ENCODE measurements around the gene GNG7.

The GNG7 gene

GRCh38 chr19:2640563-2641331 is 61.7 kb downstream of the GNG7 start:
- DNase-seq: no peak

GRCh38 chr19:2639999-2640398 is 62.5 kb downstream of the GNG7 start:
- no peak for DNase-seq

- no peak for DNase-seq
Observed at GRCh38 chr19:2638417-2638940, 64.0 kb downstream of the GNG7 start.

GRCh38 chr19:2636897-2637683 is 65.4 kb downstream of the GNG7 start:
- peak; percentile 60 for DNase-seq

- DNase-seq: no peak
Observed at GRCh38 chr19:2636141-2636896, 66.2 kb downstream of the GNG7 start.

GRCh38 chr19:2634960-2635359 is 67.5 kb downstream of the GNG7 start:
- DNase-seq: no peak

GRCh38 chr19:2634228-2634951 is 68.1 kb downstream of the GNG7 start:
- DNase-seq: no peak

- no peak for DNase-seq
Observed at GRCh38 chr19:2633693-2634075, 68.8 kb downstream of the GNG7 start.

GRCh38 chr19:2631213-2631821 is 71.2 kb downstream of the GNG7 start:
- no peak for DNase-seq

GRCh38 chr19:2630352-2631001 is 72.0 kb downstream of the GNG7 start:
- DNase-seq: no peak

- DNase-seq: no peak
Observed at GRCh38 chr19:2629491-2630351, 72.8 kb downstream of the GNG7 start.

GRCh38 chr19:2628597-2628996 is 73.9 kb downstream of the GNG7 start:
- DNase-seq: no peak

- no peak for DNase-seq
Observed at GRCh38 chr19:2627855-2628254, 74.6 kb downstream of the GNG7 start.

- no peak for DNase-seq
Observed at GRCh38 chr19:2627319-2627829, 75.1 kb downstream of the GNG7 start.

GRCh38 chr19:2625434-2625833 is 77.1 kb downstream of the GNG7 start:
- no peak for DNase-seq

- no peak for DNase-seq
Observed at GRCh38 chr19:2624537-2625091, 77.9 kb downstream of the GNG7 start.

GRCh38 chr19:2623798-2624197 is 78.7 kb downstream of the GNG7 start:
- no peak for DNase-seq

- peak; percentile 56 for DNase-seq
Observed at GRCh38 chr19:2622371-2622961, 80.0 kb downstream of the GNG7 start.

GRCh38 chr19:2619076-2619475 is 83.4 kb downstream of the GNG7 start:
- no peak for DNase-seq

- peak; percentile 64 for DNase-seq
Observed at GRCh38 chr19:2618611-2619010, 83.9 kb downstream of the GNG7 start.

Data from central memory CD4-positive, alpha-beta T cell (primary cell).